Natural killer cell (primary cell): ENCODE measurements around the gene MYL12A. TPM values are rescaled to one million over a fixed set of nuclear protein-coding genes. Genes with fewer than 3 reads are reported as not detected.

Source experiments
- ATAC-seq, 3 donors: fragments of 150-1000 bp in 2 of 3; fragments of 200-7000 bp in 1 of 3; cut with Tn5 transposase; 1 replicate in 1 of 3; 2 replicates in 2 of 3; pipeline ENCODE4 v1.10.0; 2021; ENCODE audit warnings: mild to moderate bottlenecking in 2 of 3, moderate library complexity in 2 of 3
- DNase-seq, 2 donors: peaks; one replicate each; pipeline versions ENCODE4 v3.0.0 to v3.0.0-alpha.2; 2013 to 2021; ENCODE audit warnings: mixed read lengths in 1 of 2
- H3K27ac ChIP-seq: one replicate; pipeline ENCODE4 v1.5.1; 2013; ENCODE audit warnings: mild to moderate bottlenecking, low read length
- H3K27me3 ChIP-seq: one replicate; pipeline ENCODE4 v1.6.1; 2013; ENCODE audit warnings: low read length; ENCODE audit not compliant: control insufficient read depth, insufficient read depth
- H3K36me3 ChIP-seq: one replicate; pipeline ENCODE4 v1.6.1; 2013; ENCODE audit warnings: low read length; ENCODE audit not compliant: control insufficient read depth, insufficient read depth
- H3K4me1 ChIP-seq: one replicate; pipeline ENCODE4 v1.6.1; 2013; ENCODE audit warnings: low read length; ENCODE audit not compliant: control insufficient read depth, insufficient read depth
- H3K4me3 ChIP-seq: one replicate; pipeline ENCODE4 v1.5.1; 2013; ENCODE audit warnings: low read length
- H3K9me3 ChIP-seq: one replicate; pipeline ENCODE4 v1.6.1; 2013; ENCODE audit warnings: low read length; ENCODE audit not compliant: control insufficient read depth, insufficient read depth
- H3K27ac Mint-ChIP-seq, 2 donors: one replicate each; pipeline ENCODE4 v1.8.0; 2022; ENCODE audit warnings: mild to moderate bottlenecking in 2 of 2, mixed read lengths in 2 of 2, moderate library complexity in 1 of 2
- H3K27me3 Mint-ChIP-seq, 2 donors: one replicate each; pipeline ENCODE4 v1.8.0; 2022; ENCODE audit warnings: low read depth in 2 of 2, mixed read lengths in 2 of 2
- H3K36me3 Mint-ChIP-seq: one replicate; pipeline ENCODE4 v1.8.0; 2022; ENCODE audit warnings: mixed read lengths
- H3K4me1 Mint-ChIP-seq, 2 donors: one replicate each; pipeline ENCODE4 v1.8.0; 2022; ENCODE audit warnings: mixed read lengths in 2 of 2
- H3K4me3 Mint-ChIP-seq: one replicate; pipeline ENCODE4 v1.8.0; 2022; ENCODE audit warnings: mild to moderate bottlenecking, moderate library complexity, mixed read lengths
- H3K9me3 Mint-ChIP-seq, 2 donors: one replicate each; pipeline ENCODE4 v1.8.0; 2022; ENCODE audit warnings: mixed read lengths in 2 of 2
- WGBS: methylation state at CpG from one replicate; pipeline ENCODE4 v1.1.7; 2013; ENCODE audit warnings: missing lambda C conversion rate; ENCODE audit not compliant: insufficient coverage; 5-methylcytosine and 5-hydroxymethylcytosine counted together
- intact Hi-C: fragments of 100-400 bp; cut with micrococcal nuclease; formaldehyde crosslinking; loops from one replicate; pipeline ENCODE4 v1.14.2; 2022
- total RNA-seq, 4 donors: library from RNA; stranded (reverse); fragments of 120-200 nt in 1 of 4; gene quantifications; one replicate each; pipeline versions ENCODE4 v1.2.3 to v1.2.4, GENCODE V29; 2013 to 2022
- TF ChIP-seq, protein P1 (sequence below): fragments of 200-600 bp; IDR thresholded peaks from one replicate; pipeline ENCODE4 v1.8.0; 2022; ENCODE audit warnings: antibody characterized with exemption

MYL12A gene
- total RNA-seq, 3 donors from 2014 or later (not counting 1 experiment from before 2014, with no cell fraction given): 532 to 652 (median 572) TPM

DNA sequence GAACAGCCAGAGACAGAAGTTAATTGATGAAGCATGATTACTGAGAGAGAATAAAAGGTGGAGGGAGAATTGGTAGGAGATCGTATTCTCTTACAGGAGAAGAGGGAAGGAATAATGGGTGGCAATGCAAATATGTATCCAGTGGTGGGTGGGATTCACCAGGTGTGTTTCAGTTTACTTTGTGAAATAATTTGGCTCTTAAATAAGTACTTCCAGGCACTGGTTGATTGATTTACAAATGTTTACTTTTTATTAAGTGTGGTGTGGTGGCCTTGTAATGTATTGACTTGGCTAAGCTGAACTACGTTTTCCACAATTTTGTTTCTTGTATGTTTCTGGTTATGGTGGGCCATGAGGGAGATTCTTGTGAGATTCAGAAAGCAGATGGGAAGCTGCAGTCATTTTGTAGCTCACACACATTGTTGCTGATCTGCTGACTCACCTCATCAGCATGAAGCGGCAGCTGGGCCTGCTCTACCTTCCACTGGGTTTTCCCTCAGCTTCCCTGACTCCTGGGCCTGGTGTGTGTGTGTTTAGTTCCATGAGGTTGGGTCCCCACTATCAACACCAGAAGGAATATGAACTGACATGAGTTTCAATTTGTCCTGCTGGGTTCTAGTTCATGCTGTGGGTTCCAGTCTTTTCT is 47.0 kb downstream of the MYL12A start:
- ATAC-seq: no peak
- H3K4me3 ChIP-seq: no peak overlapping the region
- intact Hi-C loops: loop anchor here (5.0 kb wide), 1 partner anchor 158 kb away; the partner anchor contains the start of gene TGIF1

DNA sequence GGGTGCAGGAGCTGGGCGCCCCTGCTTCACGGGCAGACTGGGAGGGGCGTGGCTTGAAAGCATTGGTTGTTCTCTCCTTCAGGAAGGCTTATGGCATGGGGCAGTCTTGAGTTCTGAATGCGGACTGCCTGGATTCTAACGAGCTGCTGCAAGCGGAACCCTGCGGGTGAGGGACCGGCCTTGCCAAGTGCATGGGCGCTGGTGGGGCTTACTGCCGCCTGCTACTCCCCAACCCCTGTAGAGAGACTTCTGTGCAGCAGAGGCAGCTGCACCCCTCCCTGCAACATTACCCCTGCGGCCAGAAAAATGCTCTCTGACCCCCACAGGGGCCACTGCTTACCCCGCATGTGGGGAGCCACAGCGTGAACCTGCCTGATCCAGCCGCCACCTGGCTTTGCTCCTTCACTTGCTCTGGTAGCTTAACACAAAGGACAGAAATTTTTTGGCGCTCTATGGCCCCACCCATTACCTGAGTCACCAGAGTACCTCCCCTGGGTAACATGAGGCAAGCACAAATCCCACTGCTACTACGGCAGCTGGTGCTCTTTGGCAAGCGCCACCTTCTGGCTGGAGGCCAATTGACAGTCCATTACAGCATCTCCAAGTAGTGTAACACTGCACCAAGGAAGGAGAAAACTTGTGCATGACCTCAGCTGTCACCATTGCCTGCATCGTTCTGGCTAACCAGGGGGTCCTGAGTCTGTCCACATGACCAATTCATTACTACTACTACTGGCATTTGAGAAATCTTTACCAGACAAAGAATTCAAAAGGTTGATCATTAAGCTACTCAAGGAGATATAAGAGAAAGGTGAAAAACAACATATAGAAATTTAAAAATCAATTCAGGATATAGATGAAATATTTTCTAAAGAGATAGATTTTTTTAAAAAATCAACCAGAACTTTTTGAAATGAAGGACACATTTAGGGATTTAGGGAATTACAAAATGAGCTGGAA is 49.7 kb downstream of the MYL12A start:
- Histone ChIP-seq H3K9me3 (no peaks in the 10 kb centered on the region), H3K27me3 (peaks cover 17% of the 10 kb centered on the region), H3K36me3 (no peaks in the 10 kb centered on the region), H3K4me3 (peak overlapping the region; percentile 81), H3K4me1 (peaks cover 14% of the 10 kb centered on the region), H3K27ac (peak overlapping the region; percentile 52)
- intact Hi-C loops: loop anchor here (2.0 to 5.0 kb wide), 4 partner anchors 155 to 305 kb away; partner anchors contain the start of gene TGIF1
- Mint-ChIP-seq H3K4me1 (peaks cover 7 to 14% of the 10 kb centered on the region in 2 donors), H3K4me3 (peak overlapping the region; percentile 93), H3K27me3 (peaks cover 27 to 38% of the 10 kb centered on the region in 2 donors), H3K9me3 (no peaks in the 10 kb centered on the region), H3K36me3 (peaks cover 2% of the 10 kb centered on the region), H3K27ac (peak overlapping the region; percentile 37 to 88)
- TF ChIP-seq, protein P1, sequence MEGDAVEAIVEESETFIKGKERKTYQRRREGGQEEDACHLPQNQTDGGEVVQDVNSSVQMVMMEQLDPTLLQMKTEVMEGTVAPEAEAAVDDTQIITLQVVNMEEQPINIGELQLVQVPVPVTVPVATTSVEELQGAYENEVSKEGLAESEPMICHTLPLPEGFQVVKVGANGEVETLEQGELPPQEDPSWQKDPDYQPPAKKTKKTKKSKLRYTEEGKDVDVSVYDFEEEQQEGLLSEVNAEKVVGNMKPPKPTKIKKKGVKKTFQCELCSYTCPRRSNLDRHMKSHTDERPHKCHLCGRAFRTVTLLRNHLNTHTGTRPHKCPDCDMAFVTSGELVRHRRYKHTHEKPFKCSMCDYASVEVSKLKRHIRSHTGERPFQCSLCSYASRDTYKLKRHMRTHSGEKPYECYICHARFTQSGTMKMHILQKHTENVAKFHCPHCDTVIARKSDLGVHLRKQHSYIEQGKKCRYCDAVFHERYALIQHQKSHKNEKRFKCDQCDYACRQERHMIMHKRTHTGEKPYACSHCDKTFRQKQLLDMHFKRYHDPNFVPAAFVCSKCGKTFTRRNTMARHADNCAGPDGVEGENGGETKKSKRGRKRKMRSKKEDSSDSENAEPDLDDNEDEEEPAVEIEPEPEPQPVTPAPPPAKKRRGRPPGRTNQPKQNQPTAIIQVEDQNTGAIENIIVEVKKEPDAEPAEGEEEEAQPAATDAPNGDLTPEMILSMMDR: peak; percentile 75
- WGBS: 7% methylated on average over 18 of the region's 18 CpGs
- peak; percentile 87 to 95 for DNase-seq
- peak; percentile 98 to 99 (median 99) for ATAC-seq

More for the DNA sequence above, 47.0 kb downstream of the MYL12A start:
- Histone ChIP-seq H3K27ac (no peak overlapping the region), H3K9me3 (no peaks in the 10 kb centered on the region), H3K27me3 (peaks cover 10% of the 10 kb centered on the region), H3K4me1 (peaks cover 14% of the 10 kb centered on the region), H3K36me3 (no peaks in the 10 kb centered on the region)
- DNase-seq: no peak
- peaks cover 4 to 5% of the 10 kb centered on the region in 2 donors for H3K9me3 Mint-ChIP-seq
- TF ChIP-seq, protein P1: no peak
- 89% methylated on average over 2 of the region's 3 CpGs for WGBS
- H3K4me3 Mint-ChIP-seq: peak overlapping the region; percentile 52
- no peak overlapping the region for H3K27ac Mint-ChIP-seq
- peaks cover 11 to 24% of the 10 kb centered on the region in 2 donors for H3K27me3 Mint-ChIP-seq
- peaks cover 21% of the 10 kb centered on the region for H3K36me3 Mint-ChIP-seq
- peaks cover 7 to 14% of the 10 kb centered on the region in 2 donors for H3K4me1 Mint-ChIP-seq

DNA sequence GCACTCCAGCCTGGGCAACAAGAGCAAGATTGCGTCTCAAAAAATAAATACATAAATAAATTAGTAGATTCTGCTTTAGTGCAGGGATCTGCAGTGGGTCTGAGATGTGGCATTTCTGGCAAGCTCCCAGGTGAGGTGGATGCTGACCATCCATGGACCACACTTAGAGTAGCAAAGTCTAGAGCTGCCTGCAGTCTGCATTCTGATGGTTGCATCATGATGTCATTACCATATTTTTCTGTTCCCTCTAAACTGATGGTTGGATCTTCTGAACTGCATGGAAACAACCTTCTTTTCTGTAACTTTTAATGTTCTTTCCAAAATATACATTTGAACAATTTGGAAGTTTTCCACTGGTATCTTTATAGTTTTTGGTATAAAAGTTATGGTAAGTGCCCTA is 57.2 kb downstream of the MYL12A start:
- Histone ChIP-seq H3K4me3 (no peak overlapping the region), H3K4me1 (no peaks in the 10 kb centered on the region), H3K36me3 (no peaks in the 10 kb centered on the region), H3K27ac (no peak overlapping the region), H3K9me3 (no peaks in the 10 kb centered on the region), H3K27me3 (peaks cover 8% of the 10 kb centered on the region)
- Mint-ChIP-seq H3K36me3 (no peaks in the 10 kb centered on the region), H3K27me3 (peaks cover 24 to 30% of the 10 kb centered on the region in 2 donors), H3K27ac (no peak overlapping the region), H3K4me1 (no peaks in the 10 kb centered on the region), H3K9me3 (no peaks in the 10 kb centered on the region), H3K4me3 (no peak overlapping the region)
- intact Hi-C loops: no loop called here
- DNase-seq: no peak
- no peak for ATAC-seq
- TF ChIP-seq, protein P1: no peak
- no CpG with 5 or more reads among the region's 1 CpG for WGBS
